Epithelial cell of prostate (primary cell): ENCODE data around the gene GIMAP1.
"Not testable (repeated sequence)": the region's sequence is repeated elsewhere in the genome, so short reads cannot be mapped to it uniquely, and the experiment has no call there.

ENCODE experiments used
- DNase-seq: peaks from one replicate; pipeline ENCODE4 v3.0.0-alpha.2; 2011; ENCODE audit warnings: low read depth, low spot score
- H3K27ac ChIP-seq: fragments of 450-650 bp; 2 replicates; pipeline ENCODE4 v1.5.1; 2017; ENCODE audit warnings: mild to moderate bottlenecking

Gene GIMAP1

DNA sequence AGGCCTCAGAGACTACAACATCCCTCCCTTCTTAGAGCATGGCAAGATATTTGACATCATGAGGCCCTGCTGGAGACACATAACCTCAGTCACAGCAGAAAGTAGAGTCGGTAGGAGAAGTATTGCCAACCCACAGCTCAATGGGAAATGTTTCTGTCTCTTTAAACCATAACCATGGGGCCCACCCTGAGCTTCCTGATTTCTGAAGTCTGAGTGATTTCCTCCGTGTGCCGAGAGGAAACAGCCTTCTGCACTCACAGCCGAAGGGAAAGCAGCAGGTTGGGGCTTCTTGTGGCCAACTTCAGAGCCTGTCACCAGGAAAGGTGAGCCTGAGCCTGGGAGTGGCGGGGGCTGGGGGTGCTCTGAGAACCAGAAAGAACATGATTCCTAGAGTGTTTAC lies at the start of gene GIMAP1:
Gene GIMAP1, plus strand, starts transcription at position 246 of the 400 bp plus-strand sequence. CDS start 2,435 bp downstream, outside the sequence.
- no peak within 1 kb of the TSS for H3K27ac ChIP-seq
- no peak for DNase-seq

DNA sequence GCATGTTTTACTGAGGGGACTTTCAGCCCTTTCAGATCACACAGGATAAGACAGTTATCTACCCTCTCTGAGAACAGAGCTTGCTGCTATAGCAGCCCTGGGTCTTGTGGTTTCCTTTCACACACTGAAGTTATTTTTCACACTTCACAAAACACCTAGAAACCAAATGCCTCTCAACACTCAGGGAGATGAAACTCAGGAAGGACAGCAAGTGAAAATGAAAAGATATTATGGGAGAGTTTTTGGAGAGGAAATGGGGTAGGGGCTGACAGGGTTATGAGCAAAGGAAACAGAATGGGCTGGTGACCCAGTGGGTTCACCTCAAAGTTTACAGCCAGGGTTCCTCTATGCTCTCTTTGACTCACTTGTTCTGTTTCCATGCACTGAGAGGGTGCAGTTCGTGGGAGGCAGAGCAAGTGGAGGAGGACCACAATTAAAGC lies 47.9 kb upstream of the GIMAP1 start:
- no peak overlapping the region for H3K27ac ChIP-seq
- DNase-seq: no peak

DNA sequence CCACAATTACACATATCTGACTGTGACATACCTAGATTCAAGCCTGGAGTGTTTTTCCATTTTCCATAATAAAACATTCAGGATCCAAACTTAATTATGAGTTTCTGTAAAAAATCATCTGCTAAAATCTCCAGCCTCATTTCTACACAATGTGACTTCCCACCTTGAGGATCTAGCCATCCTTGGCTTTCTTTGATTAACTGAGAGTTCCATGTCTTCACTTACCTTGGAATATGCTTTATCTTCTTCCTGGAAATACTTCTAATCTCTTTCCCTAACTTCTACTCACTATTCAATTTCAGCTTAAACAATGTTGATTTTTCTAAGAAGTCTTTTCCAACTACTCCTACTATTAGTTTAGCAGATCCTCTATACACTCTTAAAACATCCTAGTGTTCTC lies 47.4 kb upstream of the GIMAP1 start:
- H3K27ac ChIP-seq: no peak overlapping the region
- DNase-seq: no peak

DNA sequence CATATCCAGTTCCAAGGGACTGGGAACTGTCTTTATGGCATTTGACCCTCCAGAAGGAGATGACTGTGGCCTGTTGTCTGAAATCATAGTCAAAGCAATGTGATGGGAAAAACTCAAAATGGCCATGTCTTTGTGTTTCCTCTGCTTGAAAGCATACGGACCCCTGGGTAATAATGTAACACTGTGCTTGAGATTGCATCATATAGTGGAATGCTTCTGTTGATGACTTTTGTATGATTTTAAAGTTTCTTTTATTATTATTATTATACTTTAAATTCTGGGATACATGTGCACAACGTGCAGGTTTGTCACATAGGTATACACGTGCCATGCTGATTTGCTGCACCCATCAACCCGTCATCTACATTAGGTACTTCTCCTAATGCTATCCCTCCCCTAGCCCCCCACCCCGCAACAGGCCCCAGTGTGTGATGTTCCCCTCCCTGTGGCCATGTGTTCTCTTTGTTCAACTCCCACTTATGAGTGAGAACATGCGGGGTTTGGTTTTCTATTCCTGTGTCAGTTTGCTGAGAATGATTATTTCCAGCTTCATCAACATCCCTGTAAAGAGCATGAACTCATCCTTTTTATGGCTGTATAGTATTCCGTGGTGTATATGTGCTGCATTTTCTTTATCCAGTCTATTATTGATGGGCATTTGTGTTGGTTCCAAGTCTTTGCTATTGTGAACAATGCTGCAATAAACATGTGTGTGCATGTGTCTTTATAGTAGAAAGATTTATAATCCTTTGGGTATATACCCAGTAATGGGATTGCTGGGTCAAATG lies 44.4 kb upstream of the GIMAP1 start:
- not testable (repeated sequence) for H3K27ac ChIP-seq, DNase-seq

DNA sequence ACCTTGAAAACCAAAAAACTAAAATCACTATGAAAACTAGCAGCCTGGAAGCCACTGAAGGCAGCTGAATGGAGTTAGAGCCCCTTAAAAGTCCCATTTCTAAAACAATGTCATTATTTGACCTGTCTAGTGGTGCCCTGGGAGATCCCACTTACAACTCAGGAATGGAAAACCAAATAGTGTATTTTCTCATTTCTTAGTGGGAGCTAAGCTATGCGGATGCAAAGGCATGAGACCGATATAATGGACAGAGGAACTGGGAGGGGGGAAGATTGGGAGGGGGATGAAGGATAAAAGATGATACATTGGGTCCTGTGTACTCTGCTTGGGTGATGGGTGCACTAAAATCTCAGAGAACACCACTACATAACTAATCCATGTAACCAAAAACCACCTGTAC lies 40.7 kb upstream of the GIMAP1 start:
- no peak for DNase-seq
- H3K27ac ChIP-seq: no peak overlapping the region

DNA sequence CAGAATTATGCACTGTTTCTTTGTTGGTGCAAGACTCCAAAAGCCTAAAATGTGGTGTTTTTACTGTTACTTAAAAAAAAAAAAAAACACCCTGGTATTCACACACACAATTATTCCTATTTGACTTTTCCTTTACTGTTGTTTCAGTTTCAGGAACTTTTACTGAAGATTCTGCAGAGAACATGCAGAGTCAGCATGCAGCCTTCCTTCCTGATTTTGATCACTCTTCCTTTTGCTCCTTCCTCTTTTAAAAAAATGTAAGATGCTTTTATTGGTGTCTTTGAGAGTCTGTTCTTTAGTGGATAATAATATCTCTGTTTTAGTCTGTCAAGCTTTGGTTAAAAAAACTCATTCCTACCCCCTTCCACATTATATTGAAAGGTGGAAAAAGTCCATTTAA lies 40.1 kb upstream of the GIMAP1 start:
- H3K27ac ChIP-seq, DNase-seq: not testable (repeated sequence)

DNA sequence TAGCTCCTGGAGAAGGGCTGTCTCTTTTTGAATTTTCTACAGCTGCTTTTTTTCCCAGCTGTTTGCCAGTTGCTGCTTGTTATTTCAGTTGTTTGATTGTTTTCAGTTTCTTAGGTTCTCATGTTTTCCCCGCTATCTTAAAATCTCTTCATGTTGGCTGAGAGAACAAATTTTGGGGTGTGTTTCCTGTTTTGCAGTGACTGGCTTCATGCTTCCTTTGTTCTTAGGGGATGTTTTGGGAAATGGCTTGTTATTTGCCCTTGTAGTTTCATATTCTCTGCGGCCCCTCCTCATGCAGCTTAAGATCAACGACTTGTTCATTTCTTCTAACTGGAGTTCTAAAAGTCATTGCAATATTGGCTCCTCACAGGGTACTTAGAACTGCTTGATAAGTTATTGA lies 39.6 kb upstream of the GIMAP1 start:
- not testable (repeated sequence) for H3K27ac ChIP-seq

DNA sequence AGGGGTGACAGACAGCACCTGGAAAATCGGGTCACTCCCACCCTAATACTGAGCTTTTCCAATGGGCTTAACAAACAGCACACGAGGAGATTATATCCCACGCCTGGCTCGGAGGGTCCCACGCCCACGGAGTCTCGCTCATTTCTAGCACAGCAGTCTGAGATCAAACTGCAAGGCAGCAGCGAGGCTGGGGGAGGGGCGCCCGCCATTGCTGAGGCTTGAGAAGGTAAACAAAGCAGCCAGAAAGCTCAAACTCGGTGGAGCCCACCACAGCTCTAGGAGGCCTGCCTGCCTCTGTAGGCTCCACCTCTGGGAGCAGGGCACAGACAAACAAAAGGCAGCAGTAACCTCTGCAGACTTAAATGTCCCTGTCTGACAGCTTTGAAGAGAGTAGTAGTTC lies 37.8 kb upstream of the GIMAP1 start:
- not testable (repeated sequence) for H3K27ac ChIP-seq, DNase-seq

More for the DNA sequence above, 39.6 kb upstream of the GIMAP1 start:
- DNase-seq: not testable (repeated sequence)

DNA sequence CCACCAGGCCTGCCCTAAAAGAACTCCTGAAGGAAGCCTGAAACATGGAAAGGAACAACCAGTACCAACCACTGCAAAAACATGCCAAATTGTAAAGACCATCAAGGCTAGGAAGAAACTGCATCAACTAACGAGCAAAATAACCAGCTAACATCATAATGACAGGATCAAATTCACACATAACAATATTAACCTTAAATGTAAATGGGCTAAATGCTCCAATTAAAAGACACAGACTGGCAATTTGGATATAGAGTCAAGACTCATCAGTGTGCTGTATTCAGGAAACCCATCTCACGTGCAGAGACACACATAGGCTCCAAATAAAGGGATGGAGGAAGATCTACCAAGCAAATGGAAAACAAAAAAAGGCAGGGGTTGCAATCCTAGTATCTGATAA lies 36.0 kb upstream of the GIMAP1 start:
- DNase-seq, H3K27ac ChIP-seq: not testable (repeated sequence)

DNA sequence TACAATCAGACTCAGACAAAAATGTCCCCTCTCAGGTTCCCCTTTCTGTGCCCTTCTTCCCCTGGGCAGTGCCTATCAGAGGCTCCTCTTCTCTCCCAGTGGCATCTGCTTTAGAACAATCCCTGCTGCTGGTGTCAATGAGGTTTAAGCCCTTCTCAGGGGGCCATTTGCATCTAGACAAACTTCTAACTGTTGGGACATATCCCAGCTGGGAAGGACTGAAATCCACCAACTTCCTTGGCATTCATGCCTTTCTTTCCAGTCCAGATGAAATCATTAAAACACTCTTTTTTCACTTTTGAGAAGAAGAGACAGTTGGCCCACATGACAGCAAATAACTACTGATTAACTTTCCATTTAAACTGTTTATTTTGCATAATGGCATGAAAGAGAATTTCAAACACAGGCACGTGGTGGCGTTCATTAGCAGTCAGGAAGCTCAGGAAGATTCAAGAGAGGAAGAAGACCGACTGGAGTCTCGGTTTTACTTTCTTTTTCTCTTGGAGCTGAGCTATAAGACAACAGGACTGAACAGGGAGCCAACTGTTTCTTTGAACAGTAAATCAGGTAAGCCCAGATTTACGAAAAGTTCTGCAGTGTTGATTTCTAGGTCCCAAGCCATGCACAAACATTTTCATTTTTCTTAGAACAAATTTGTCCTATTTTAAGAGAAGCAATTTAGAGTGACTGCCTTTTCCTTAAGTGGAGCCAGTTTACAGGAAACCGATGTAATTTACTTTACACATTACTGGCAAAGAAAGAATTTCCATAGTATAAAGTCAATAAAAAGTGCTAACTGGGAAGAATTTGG lies 31.0 kb upstream of the GIMAP1 start, which contains the start of gene GIMAP2:
Gene GIMAP2, plus strand, starts transcription at position 488 of the 811 bp plus-strand sequence. CDS start 1,354 bp downstream, outside the sequence.
- H3K27ac ChIP-seq: no peak within 1 kb of the TSS
- DNase-seq: no peak

DNA sequence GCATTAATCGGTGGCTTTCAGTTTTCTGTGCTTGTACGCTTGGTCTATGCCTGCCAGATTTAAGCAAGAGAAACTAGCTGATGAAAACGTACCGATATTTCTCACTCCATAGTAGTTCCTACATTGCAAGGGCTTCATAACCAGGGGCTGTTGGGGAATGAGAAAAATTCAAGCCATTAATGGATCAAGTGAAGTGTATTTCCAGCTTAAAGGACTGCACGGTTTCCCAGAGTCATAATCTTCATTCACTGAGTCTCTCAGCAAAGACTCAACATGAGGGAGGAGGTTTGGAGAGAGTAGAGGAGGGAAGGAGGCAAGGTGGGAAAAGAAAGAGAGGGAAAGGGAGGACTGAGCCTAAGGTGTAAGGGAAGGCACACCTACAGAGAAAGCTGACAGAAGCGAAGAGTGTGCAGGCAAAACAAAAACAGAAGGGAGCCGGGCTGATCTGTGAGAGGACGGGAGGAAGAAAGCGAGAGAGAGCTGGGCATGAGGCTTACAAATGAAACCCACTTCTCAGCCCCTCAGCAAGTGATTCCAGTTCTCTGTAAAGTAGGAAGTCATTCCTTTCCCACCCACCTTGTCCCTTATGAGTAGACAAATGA lies 30.3 kb upstream of the GIMAP1 start:
- DNase-seq: no peak
- no peak overlapping the region for H3K27ac ChIP-seq

DNA sequence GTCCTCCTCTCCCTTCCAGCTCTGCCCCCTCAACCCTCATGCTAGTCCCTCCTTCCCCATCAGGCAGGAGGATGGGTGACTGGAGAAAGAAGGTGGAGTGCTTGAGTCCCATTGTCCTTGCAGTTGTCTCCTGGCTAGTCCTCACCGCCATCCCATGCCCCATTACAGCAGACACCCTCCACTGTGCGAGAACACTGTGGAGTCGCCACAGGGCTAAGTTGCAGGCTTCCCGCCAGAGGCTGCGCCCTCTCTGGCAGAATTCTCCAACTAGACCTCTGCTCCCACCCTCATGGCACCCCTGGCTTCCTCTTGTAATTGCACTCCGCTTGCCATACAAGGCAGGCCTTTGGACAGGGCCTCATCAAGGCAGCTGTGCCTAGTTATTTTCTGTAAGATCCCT lies 27.8 kb upstream of the GIMAP1 start:
- no peak for DNase-seq
- H3K27ac ChIP-seq: no peak overlapping the region

DNA sequence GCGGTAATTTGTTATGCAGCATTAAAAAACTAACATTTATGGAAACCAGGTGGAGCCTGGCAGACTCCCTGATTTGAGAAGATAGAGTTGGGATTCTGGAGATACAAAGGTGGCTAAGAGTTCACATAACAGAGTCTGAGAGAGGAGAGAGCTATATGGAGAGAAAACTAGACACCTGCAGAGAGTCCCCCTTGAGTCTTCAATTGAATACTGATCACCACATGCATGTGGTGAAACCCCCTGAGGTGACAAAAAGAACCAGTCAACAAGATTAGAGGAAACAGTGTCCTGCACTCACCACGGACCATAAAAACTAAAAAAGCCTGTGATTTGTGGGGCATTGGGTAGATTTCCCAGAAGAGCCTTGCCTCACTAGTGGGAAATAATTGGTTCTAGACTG lies 20.8 kb upstream of the GIMAP1 start:
- no peak for DNase-seq

DNA sequence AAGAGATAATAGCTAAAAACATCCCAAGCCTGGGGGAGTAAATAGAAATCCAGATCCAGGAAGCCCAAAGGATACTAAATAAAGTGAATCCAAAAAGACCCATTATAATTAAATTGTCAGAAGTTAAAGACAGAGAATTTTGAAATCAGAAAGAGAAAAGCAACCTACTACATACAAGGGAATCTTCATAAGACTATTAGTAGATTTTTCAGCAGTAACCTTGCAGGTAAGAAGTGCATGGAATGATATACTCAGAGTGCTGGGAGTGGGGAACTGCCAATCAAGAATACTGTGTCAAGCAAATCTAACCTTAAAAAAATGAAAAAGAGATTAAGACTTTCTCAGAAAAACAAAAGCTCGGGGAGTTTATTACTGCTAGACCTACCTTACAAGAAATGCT lies 13.2 kb upstream of the GIMAP1 start:
- H3K27ac ChIP-seq: no peak overlapping the region
- DNase-seq: no peak

More for the DNA sequence above, 20.8 kb upstream of the GIMAP1 start:
- no peak overlapping the region for H3K27ac ChIP-seq

DNA sequence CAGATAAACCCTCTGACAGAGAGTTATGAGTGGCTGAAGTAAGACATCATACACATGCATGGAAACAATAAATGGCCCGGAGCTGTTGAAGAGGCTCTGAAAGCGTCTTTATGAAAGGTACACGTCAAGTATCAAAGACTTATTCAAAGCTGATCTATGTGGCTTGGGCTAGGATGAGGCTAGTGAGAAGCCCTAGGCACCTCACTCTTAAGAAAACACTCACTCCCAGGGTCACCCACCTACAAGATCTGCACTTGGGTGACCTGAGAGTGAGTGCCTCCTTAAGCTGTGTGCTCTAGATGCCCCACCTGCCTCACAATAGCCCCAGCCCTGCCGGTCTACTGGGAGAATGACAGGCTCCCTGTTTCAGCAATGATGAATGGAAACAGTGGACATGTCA lies 1.1 kb upstream of the GIMAP1 start:
- H3K27ac ChIP-seq: no peak overlapping the region

DNA sequence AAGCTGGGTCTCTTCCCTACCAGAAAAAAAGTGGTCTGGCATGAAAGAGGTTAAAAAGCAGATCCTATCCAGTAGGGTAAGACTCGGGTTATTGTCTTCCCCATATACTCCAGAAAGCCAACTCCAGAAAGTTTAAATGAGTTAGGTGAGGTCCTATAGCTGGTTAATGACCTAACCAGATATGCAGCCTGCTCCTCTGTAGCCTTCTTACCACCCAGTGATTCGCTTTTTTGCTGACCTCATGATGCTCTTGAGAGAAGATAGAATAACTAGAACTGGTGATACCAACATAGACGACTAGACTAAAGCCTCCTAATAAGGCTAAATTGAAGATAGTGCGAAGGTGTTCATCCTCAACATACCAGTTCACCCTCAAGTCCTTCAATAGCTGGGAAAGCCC lies 675 bp upstream of the GIMAP1 start:
- no peak overlapping the region for H3K27ac ChIP-seq
- no peak for DNase-seq

More for the DNA sequence above, 1.1 kb upstream of the GIMAP1 start:
- DNase-seq: no peak

DNA sequence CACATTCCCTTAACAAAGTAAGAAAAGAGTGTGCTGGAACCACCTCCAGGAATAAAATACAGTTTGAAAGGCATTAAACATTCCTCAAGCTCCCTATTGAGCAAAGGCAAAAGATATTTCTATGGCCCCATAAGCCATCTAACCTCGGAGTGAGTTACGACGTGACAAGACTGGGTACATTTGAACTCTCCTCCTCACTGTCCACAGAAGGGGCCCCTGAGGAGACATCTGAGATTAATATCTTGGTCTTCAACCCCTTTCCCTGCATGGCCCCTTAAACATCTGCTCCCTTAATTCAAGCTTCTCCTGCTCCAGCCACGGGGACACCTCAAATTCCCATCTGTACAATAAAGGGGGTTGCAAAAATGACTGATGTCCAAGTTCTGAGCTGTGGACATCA lies 526 bp downstream of the GIMAP1 start:
- no peak overlapping the region for H3K27ac ChIP-seq
- DNase-seq: no peak

DNA sequence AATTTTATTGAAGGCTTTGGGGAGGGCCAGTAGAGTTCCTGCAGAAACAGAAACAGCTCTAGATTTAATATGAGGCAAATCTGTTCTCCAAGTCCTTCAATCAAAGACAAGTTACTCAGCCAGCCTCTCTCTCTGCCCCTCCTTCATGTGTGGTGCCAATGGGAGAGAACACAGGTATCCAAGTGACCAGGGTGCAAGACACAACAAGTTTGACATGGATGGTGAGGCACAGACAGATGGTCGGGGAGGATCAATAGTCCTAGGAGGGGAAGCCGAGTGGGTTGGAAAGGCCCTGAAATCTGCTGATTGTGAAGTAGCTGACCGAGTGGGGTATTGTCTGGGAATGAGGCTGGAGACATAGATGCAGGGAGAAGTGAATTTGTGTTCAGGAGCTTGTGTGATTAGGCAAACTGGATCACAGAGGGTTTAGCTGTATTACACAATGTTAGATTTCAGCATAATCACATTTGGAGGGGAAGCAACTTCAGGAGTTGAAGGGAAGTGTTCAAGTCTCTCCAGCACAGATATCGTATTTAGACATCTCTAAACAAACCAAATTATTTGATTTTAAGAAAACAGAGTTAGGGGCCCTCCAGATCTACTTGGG lies 1.5 kb downstream of the GIMAP1 start:
- no peak for DNase-seq
- H3K27ac ChIP-seq: no peak overlapping the region

DNA sequence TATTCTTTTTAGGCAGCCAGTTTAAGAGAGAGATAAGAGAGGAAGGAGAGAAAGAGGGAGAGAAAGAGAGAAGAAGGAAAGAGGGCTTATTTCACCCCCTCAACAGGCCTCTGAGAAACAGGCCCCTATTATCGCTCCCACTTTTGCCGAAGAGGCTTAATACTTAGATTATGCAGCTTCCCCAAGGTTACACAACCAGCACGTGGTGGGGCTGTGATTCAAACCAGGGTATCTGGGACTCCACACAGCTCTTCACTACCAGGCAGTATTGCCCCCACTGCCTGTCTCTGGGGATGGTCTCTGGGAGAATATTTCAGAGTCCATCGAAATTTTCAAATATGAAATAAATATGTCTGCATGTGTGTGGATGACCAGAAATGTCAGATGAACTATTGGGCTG lies 3.0 kb downstream of the GIMAP1 start:
- no peak for DNase-seq
- no peak overlapping the region for H3K27ac ChIP-seq
